Activated CD8-positive, alpha-beta memory T cell treated with anti-CD3 and anti-CD28 coated beads, Interleukin-2, amount 50 U/mL, for 24 hours (primary cell): ENCODE data around the gene ZNF783.
"Not testable (repeated sequence)": the region's sequence is repeated elsewhere in the genome, so short reads cannot be mapped to it uniquely, and the experiment has no call there.

Experiments used
- DNase-seq: peaks from one replicate; pipeline ENCODE4 v3.0.0-alpha.2; 2020; ENCODE audit errors: extremely low read depth

Gene ZNF783

GRCh38 chr7:149261829-149262617 is at the start of gene ZNF783:
Gene ZNF783, plus strand, starts transcription at chr7:149262196. Its CDS starts 138 bp downstream, at chr7:149262334.
- no peak for DNase-seq

- DNase-seq, result no peak
Measured at GRCh38 chr7:149214020-149214720, 47.8 kb upstream of the ZNF783 start.

- DNase-seq, result no peak
Measured at GRCh38 chr7:149216402-149216801, 45.6 kb upstream of the ZNF783 start.

GRCh38 chr7:149217570-149217969 is 44.4 kb upstream of the ZNF783 start:
- DNase-seq, result no peak

GRCh38 chr7:149218469-149219420 is 43.3 kb upstream of the ZNF783 start:
- no peak for DNase-seq

GRCh38 chr7:149220534-149220933 is 41.5 kb upstream of the ZNF783 start:
- DNase-seq, result no peak

GRCh38 chr7:149223176-149223575 is 38.8 kb upstream of the ZNF783 start:
- no peak for DNase-seq

- DNase-seq, result no peak
Measured at GRCh38 chr7:149223761-149224160, 38.2 kb upstream of the ZNF783 start.

- DNase-seq, result no peak
Measured at GRCh38 chr7:149224352-149224751, 37.6 kb upstream of the ZNF783 start.

- DNase-seq, result no peak
Measured at GRCh38 chr7:149225106-149225505, 36.9 kb upstream of the ZNF783 start.

- no peak for DNase-seq
Measured at GRCh38 chr7:149225656-149226055, 36.3 kb upstream of the ZNF783 start.

- DNase-seq, result not testable (repeated sequence)
Measured at GRCh38 chr7:149226366-149226765, 35.6 kb upstream of the ZNF783 start.

GRCh38 chr7:149226840-149227494 is 35.0 kb upstream of the ZNF783 start:
- DNase-seq, result no peak

- DNase-seq, result no peak
Measured at GRCh38 chr7:149228831-149229471, 33.0 kb upstream of the ZNF783 start.

- DNase-seq, result no peak
Measured at GRCh38 chr7:149229526-149229925, 32.5 kb upstream of the ZNF783 start.

GRCh38 chr7:149232362-149232761 is 29.6 kb upstream of the ZNF783 start:
- DNase-seq, result no peak

- not testable (repeated sequence) for DNase-seq
Measured at GRCh38 chr7:149233655-149234204, 28.3 kb upstream of the ZNF783 start.

- DNase-seq, result no peak
Measured at GRCh38 chr7:149237502-149237901, 24.5 kb upstream of the ZNF783 start.

- no peak for DNase-seq
Measured at GRCh38 chr7:149238051-149238450, 23.9 kb upstream of the ZNF783 start.

GRCh38 chr7:149239345-149240143 is 22.5 kb upstream of the ZNF783 start, which contains the start of gene ZNF212:
Gene ZNF212, plus strand, starts transcription at chr7:149239651. Its CDS starts 128 bp downstream, at chr7:149239779.
- peak; percentile 78 for DNase-seq
